ENCODE results near the gene DCDC2C.

Gene DCDC2C

GRCh38 chr2:3665886-3666612 lies 37.3 kb upstream of the DCDC2C start:
- TF ChIP-seq, protein P1, sequence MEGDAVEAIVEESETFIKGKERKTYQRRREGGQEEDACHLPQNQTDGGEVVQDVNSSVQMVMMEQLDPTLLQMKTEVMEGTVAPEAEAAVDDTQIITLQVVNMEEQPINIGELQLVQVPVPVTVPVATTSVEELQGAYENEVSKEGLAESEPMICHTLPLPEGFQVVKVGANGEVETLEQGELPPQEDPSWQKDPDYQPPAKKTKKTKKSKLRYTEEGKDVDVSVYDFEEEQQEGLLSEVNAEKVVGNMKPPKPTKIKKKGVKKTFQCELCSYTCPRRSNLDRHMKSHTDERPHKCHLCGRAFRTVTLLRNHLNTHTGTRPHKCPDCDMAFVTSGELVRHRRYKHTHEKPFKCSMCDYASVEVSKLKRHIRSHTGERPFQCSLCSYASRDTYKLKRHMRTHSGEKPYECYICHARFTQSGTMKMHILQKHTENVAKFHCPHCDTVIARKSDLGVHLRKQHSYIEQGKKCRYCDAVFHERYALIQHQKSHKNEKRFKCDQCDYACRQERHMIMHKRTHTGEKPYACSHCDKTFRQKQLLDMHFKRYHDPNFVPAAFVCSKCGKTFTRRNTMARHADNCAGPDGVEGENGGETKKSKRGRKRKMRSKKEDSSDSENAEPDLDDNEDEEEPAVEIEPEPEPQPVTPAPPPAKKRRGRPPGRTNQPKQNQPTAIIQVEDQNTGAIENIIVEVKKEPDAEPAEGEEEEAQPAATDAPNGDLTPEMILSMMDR (conservative IDR thresholded peaks at IDR 0.05; ENCODE audit: low read depth, low read length) = no peak
- H3K4me3 ChIP-seq (IDR thresholded peaks at IDR 0.05; ENCODE audit: insufficient read depth, low read depth, low read length) = no peak overlapping the region
- H3K27ac ChIP-seq = no peak overlapping the region
- H3K4me1 ChIP-seq (ENCODE audit: low read depth, poor library complexity, severe bottlenecking) = no peaks in the 10 kb centered on the region
- H4K20me1 ChIP-seq (ENCODE audit: insufficient read depth) = no peaks in the 10 kb centered on the region
- no peak overlapping the region for H3K4me2 ChIP-seq
- no peaks in the 10 kb centered on the region for H3K36me3 ChIP-seq (ENCODE audit: insufficient read depth)
- no peaks in the 10 kb centered on the region for H3K79me2 ChIP-seq (ENCODE audit: insufficient read depth, low read depth)
- no peaks in the 10 kb centered on the region for H3K27me3 ChIP-seq (ENCODE audit: insufficient read depth, low read depth)
- no peak overlapping the region for H3K9ac ChIP-seq
- no peak overlapping the region for H2AFZ ChIP-seq (ENCODE audit: low read depth)

- H3K27me3 ChIP-seq (ENCODE audit: insufficient read depth, low read depth) = no peaks in the 10 kb centered on the region
- no peaks in the 10 kb centered on the region for H3K79me2 ChIP-seq (ENCODE audit: insufficient read depth, low read depth)
- no peak overlapping the region for H3K4me3 ChIP-seq (IDR thresholded peaks at IDR 0.05; ENCODE audit: insufficient read depth, low read depth, low read length)
- H4K20me1 ChIP-seq (ENCODE audit: insufficient read depth) = no peaks in the 10 kb centered on the region
- no peak overlapping the region for H2AFZ ChIP-seq (ENCODE audit: low read depth)
- no peak overlapping the region for H3K9ac ChIP-seq
- no peak overlapping the region for H3K4me2 ChIP-seq
- H3K36me3 ChIP-seq (ENCODE audit: insufficient read depth) = no peaks in the 10 kb centered on the region
- TF ChIP-seq, protein P1 (conservative IDR thresholded peaks at IDR 0.05; ENCODE audit: low read depth, low read length) = no peak
- no peaks in the 10 kb centered on the region for H3K4me1 ChIP-seq (ENCODE audit: low read depth, poor library complexity, severe bottlenecking)
- no peak overlapping the region for H3K27ac ChIP-seq
Observed at GRCh38 chr2:3666613-3666975, 36.8 kb upstream of the DCDC2C start.

GRCh38 chr2:3667151-3667631 lies 36.2 kb upstream of the DCDC2C start:
- no peak overlapping the region for H3K4me2 ChIP-seq

GRCh38 chr2:3669656-3670055 lies 33.7 kb upstream of the DCDC2C start:
- Histone ChIP-seq H4K20me1 (ENCODE audit: insufficient read depth) (no peaks in the 10 kb centered on the region), H3K27ac (no peak overlapping the region), H3K4me1 (ENCODE audit: low read depth, poor library complexity, severe bottlenecking) (no peaks in the 10 kb centered on the region), H3K27me3 (ENCODE audit: insufficient read depth, low read depth) (no peaks in the 10 kb centered on the region), H3K79me2 (ENCODE audit: insufficient read depth, low read depth) (no peaks in the 10 kb centered on the region), H3K4me3 (IDR thresholded peaks at IDR 0.05; ENCODE audit: insufficient read depth, low read depth, low read length) (no peak overlapping the region), H3K36me3 (ENCODE audit: insufficient read depth) (no peaks in the 10 kb centered on the region), H3K9ac (no peak overlapping the region), H2AFZ (ENCODE audit: low read depth) (no peak overlapping the region), H3K4me2 (no peak overlapping the region)
- TF ChIP-seq, protein P1 (conservative IDR thresholded peaks at IDR 0.05; ENCODE audit: low read depth, low read length) = no peak

More at GRCh38 chr2:3667151-3667631, 36.2 kb upstream of the DCDC2C start:
- Histone ChIP-seq H3K27me3 (ENCODE audit: insufficient read depth, low read depth) (no peaks in the 10 kb centered on the region), H3K4me3 (IDR thresholded peaks at IDR 0.05; ENCODE audit: insufficient read depth, low read depth, low read length) (no peak overlapping the region), H3K36me3 (ENCODE audit: insufficient read depth) (no peaks in the 10 kb centered on the region), H2AFZ (ENCODE audit: low read depth) (no peak overlapping the region), H3K79me2 (ENCODE audit: insufficient read depth, low read depth) (no peaks in the 10 kb centered on the region), H3K9ac (no peak overlapping the region), H3K4me1 (ENCODE audit: low read depth, poor library complexity, severe bottlenecking) (no peaks in the 10 kb centered on the region), H4K20me1 (ENCODE audit: insufficient read depth) (no peaks in the 10 kb centered on the region), H3K27ac (no peak overlapping the region)
- TF ChIP-seq, protein P1 (conservative IDR thresholded peaks at IDR 0.05; ENCODE audit: low read depth, low read length) = no peak
